ENCODE data around the gene TLCD3A. TPM values are rescaled to one million over a fixed set of nuclear protein-coding genes. Genes with fewer than 3 reads are reported as not detected.
A peak's percentile ranks its signal among the peaks of the same experiment; 100 is the strongest.
"Not testable (repeated sequence)": the region's sequence is repeated elsewhere in the genome, so short reads cannot be mapped to it uniquely, and the experiment has no call there.

Gene TLCD3A
- total and polyA plus RNA-seq, 2 experiments from 2014 or later: 15.7 to 21.1 TPM

- 1% methylated on average over 26 of the region's 87 CpGs for WGBS (ENCODE audit: low lambda C conversion rate, missing lambda C conversion rate)
- Histone ChIP-seq H3K27ac (peak within 1 kb of the TSS; percentile 86), H2AFZ (peak within 1 kb of the TSS; percentile 98), H3K27me3 (no peaks in the 10 kb centered on the region), H3K9me3 (ENCODE audit: low read depth) (no peaks in the 10 kb centered on the region), H3K36me3 (replicated peaks; ENCODE audit: insufficient read depth, low read depth) (no peaks in the 10 kb centered on the region), H3K4me1 (ENCODE audit: insufficient read depth) (peaks cover 14% of the 10 kb centered on the region), H3K9me2 (replicated peaks; ENCODE audit: insufficient read depth) (no peaks in the 10 kb centered on the region), H4K20me1 (ENCODE audit: insufficient read depth, poor library complexity, severe bottlenecking) (no peaks in the 10 kb centered on the region), H3K79me2 (peaks cover 36% of the 10 kb centered on the region), H3K4me2 (peak within 1 kb of the TSS; percentile 97), H3K4me3 (peak within 1 kb of the TSS; percentile 91)
- TF ChIP-seq EZH2 (IDR thresholded peaks at IDR 0.05; ENCODE audit: borderline replicate concordance) (no peak), EZH2phosphoT487 (IDR thresholded peaks at IDR 0.05; ENCODE audit: low read depth, severe bottlenecking, unreplicated experiment) (no peak), CTCF (IDR thresholded peaks at IDR 0.05; ENCODE audit: poor library complexity) (peak; percentile 99)
- peak; percentile 95 for DNase-seq (ENCODE audit: low spot score)
Measured at GRCh38 chr17:752002-752619, 19.7 kb downstream of the TLCD3A start, which contains the start of gene GEMIN4. Gene GEMIN4 (minus strand): TSS chr17:752264. CDS start chr17:752142, 122 bp downstream.

- no peak for TF ChIP-seq EZH2 (IDR thresholded peaks at IDR 0.05; ENCODE audit: borderline replicate concordance)
- TF ChIP-seq CTCF (IDR thresholded peaks at IDR 0.05; ENCODE audit: poor library complexity): no peak
- TF ChIP-seq EZH2phosphoT487 (IDR thresholded peaks at IDR 0.05; ENCODE audit: low read depth, severe bottlenecking, unreplicated experiment): no peak
- WGBS (ENCODE audit: low lambda C conversion rate, missing lambda C conversion rate): 48% methylated on average over 31 of the region's 43 CpGs
- peak; percentile 68 for DNase-seq (ENCODE audit: low spot score)
Measured at GRCh38 chr17:752620-753219, 20.3 kb downstream of the TLCD3A start.

GRCh38 chr17:753418-753817, 21.0 kb downstream of the TLCD3A start:
- no peaks in the 10 kb centered on the region for H3K9me3 ChIP-seq (ENCODE audit: low read depth)
- no peaks in the 10 kb centered on the region for H3K36me3 ChIP-seq (replicated peaks; ENCODE audit: insufficient read depth, low read depth)
- 90% methylated on average over 13 of the region's 13 CpGs for WGBS (ENCODE audit: low lambda C conversion rate, missing lambda C conversion rate)
- no peak overlapping the region for H2AFZ ChIP-seq
- H3K4me1 ChIP-seq (ENCODE audit: insufficient read depth): peaks cover 14% of the 10 kb centered on the region
- DNase-seq (ENCODE audit: low spot score): no peak
- no peak overlapping the region for H3K27ac ChIP-seq
- no peak overlapping the region for H3K4me2 ChIP-seq
- H3K4me3 ChIP-seq: no peak overlapping the region
- H3K9me2 ChIP-seq (replicated peaks; ENCODE audit: insufficient read depth): no peaks in the 10 kb centered on the region
- peaks cover 29% of the 10 kb centered on the region for H3K79me2 ChIP-seq
- no peaks in the 10 kb centered on the region for H3K27me3 ChIP-seq
- TF ChIP-seq CTCF (IDR thresholded peaks at IDR 0.05; ENCODE audit: poor library complexity) (no peak), EZH2 (IDR thresholded peaks at IDR 0.05; ENCODE audit: borderline replicate concordance) (no peak), EZH2phosphoT487 (IDR thresholded peaks at IDR 0.05; ENCODE audit: low read depth, severe bottlenecking, unreplicated experiment) (no peak)
- no peaks in the 10 kb centered on the region for H4K20me1 ChIP-seq (ENCODE audit: insufficient read depth, poor library complexity, severe bottlenecking)

More at GRCh38 chr17:752620-753219, 20.3 kb downstream of the TLCD3A start:
- Histone ChIP-seq H4K20me1 (ENCODE audit: insufficient read depth, poor library complexity, severe bottlenecking) (no peaks in the 10 kb centered on the region), H3K27me3 (no peaks in the 10 kb centered on the region), H3K4me1 (ENCODE audit: insufficient read depth) (peaks cover 14% of the 10 kb centered on the region), H3K36me3 (replicated peaks; ENCODE audit: insufficient read depth, low read depth) (no peaks in the 10 kb centered on the region), H3K9me2 (replicated peaks; ENCODE audit: insufficient read depth) (no peaks in the 10 kb centered on the region), H2AFZ (peak overlapping the region; percentile 98), H3K9me3 (ENCODE audit: low read depth) (no peaks in the 10 kb centered on the region), H3K4me3 (peak overlapping the region; percentile 91), H3K4me2 (peak overlapping the region; percentile 97), H3K79me2 (peaks cover 33% of the 10 kb centered on the region), H3K27ac (peak overlapping the region; percentile 86)

GRCh38 chr17:755319-755961, 23.0 kb downstream of the TLCD3A start:
- not testable (repeated sequence) for DNase-seq (ENCODE audit: low spot score); H3K9me3 ChIP-seq (ENCODE audit: low read depth); H3K27me3 ChIP-seq; H3K4me3 ChIP-seq; H3K36me3 ChIP-seq (replicated peaks; ENCODE audit: insufficient read depth, low read depth); H4K20me1 ChIP-seq (ENCODE audit: insufficient read depth, poor library complexity, severe bottlenecking); H2AFZ ChIP-seq; H3K9me2 ChIP-seq (replicated peaks; ENCODE audit: insufficient read depth)
- peak overlapping the region; percentile 53 for H3K4me2 ChIP-seq
- 95% methylated on average over 9 of the region's 9 CpGs for WGBS (ENCODE audit: low lambda C conversion rate, missing lambda C conversion rate)
- peaks cover 15% of the 10 kb centered on the region for H3K79me2 ChIP-seq
- H3K4me1 ChIP-seq (ENCODE audit: insufficient read depth): peaks cover 13% of the 10 kb centered on the region
- H3K27ac ChIP-seq: peak overlapping the region; percentile 89

- not testable (repeated sequence) for H4K20me1 ChIP-seq (ENCODE audit: insufficient read depth, poor library complexity, severe bottlenecking); H3K27me3 ChIP-seq; H3K36me3 ChIP-seq (replicated peaks; ENCODE audit: insufficient read depth, low read depth); H2AFZ ChIP-seq; H3K4me1 ChIP-seq (ENCODE audit: insufficient read depth); H3K4me3 ChIP-seq; H3K79me2 ChIP-seq; H3K9me2 ChIP-seq (replicated peaks; ENCODE audit: insufficient read depth); DNase-seq (ENCODE audit: low spot score); H3K9me3 ChIP-seq (ENCODE audit: low read depth)
- Histone ChIP-seq H3K4me2 (peak overlapping the region; percentile 53), H3K27ac (peak overlapping the region; percentile 89)
- 39% methylated on average over 15 of the region's 15 CpGs for WGBS (ENCODE audit: low lambda C conversion rate, missing lambda C conversion rate)
Measured at GRCh38 chr17:756010-756567, 23.7 kb downstream of the TLCD3A start.

All from hepatocyte (in vitro differentiated cells).